ENCODE results near the gene DLGAP1.
A peak's percentile ranks its signal among the peaks of the same experiment; 100 is the strongest.

The DLGAP1 gene

GRCh38 chr18:3624935-3625741, 830.0 kb downstream of the DLGAP1 start:
- no peak overlapping the region for H3K4me3 ChIP-seq (ENCODE audit: insufficient read length, low read depth)
- no peaks in the 10 kb centered on the region for H3K27me3 ChIP-seq (ENCODE audit: insufficient read depth, insufficient read length)
- TF ChIP-seq SUZ12 (IDR thresholded peaks at IDR 0.05; ENCODE audit: extremely low read depth, insufficient read depth, insufficient read length): no peak
- no peak for TF ChIP-seq ZNF274 (IDR thresholded peaks at IDR 0.05; ENCODE audit: low read depth, low read length)
- no peak for TF ChIP-seq YY1 (IDR thresholded peaks at IDR 0.05; ENCODE audit: insufficient read depth, insufficient read length)
- no peak for DNase-seq (ENCODE audit: low read depth, low spot score)
- H3K9me3 ChIP-seq (ENCODE audit: insufficient read depth, low read length): no peaks in the 10 kb centered on the region
- H3K9ac ChIP-seq (ENCODE audit: insufficient read length, low read depth): peak overlapping the region; percentile 81
- peaks cover 3% of the 10 kb centered on the region for H3K4me1 ChIP-seq (ENCODE audit: insufficient read depth, insufficient read length)
- no peaks in the 10 kb centered on the region for H3K36me3 ChIP-seq (ENCODE audit: insufficient read depth, insufficient read length, low read length)

- no peak for DNase-seq (ENCODE audit: low read depth, low spot score)
- H3K4me1 ChIP-seq (ENCODE audit: insufficient read depth, insufficient read length): peaks cover 3% of the 10 kb centered on the region
- no peaks in the 10 kb centered on the region for H3K9me3 ChIP-seq (ENCODE audit: insufficient read depth, low read length)
- TF ChIP-seq YY1 (IDR thresholded peaks at IDR 0.05; ENCODE audit: insufficient read depth, insufficient read length): no peak
- TF ChIP-seq ZNF274 (IDR thresholded peaks at IDR 0.05; ENCODE audit: low read depth, low read length): no peak
- no peak for TF ChIP-seq SUZ12 (IDR thresholded peaks at IDR 0.05; ENCODE audit: extremely low read depth, insufficient read depth, insufficient read length)
- H3K9ac ChIP-seq (ENCODE audit: insufficient read length, low read depth): peak overlapping the region; percentile 81
- H3K36me3 ChIP-seq (ENCODE audit: insufficient read depth, insufficient read length, low read length): no peaks in the 10 kb centered on the region
- H3K4me3 ChIP-seq (ENCODE audit: insufficient read length, low read depth): no peak overlapping the region
- H3K27me3 ChIP-seq (ENCODE audit: insufficient read depth, insufficient read length): no peaks in the 10 kb centered on the region
Measured at GRCh38 chr18:3624546-3624934, 830.6 kb downstream of the DLGAP1 start.

GRCh38 chr18:3623769-3624545, 831.1 kb downstream of the DLGAP1 start:
- peak overlapping the region; percentile 13 for H3K4me3 ChIP-seq (ENCODE audit: insufficient read length, low read depth)
- peak overlapping the region; percentile 81 for H3K9ac ChIP-seq (ENCODE audit: insufficient read length, low read depth)
- H3K36me3 ChIP-seq (ENCODE audit: insufficient read depth, insufficient read length, low read length): no peaks in the 10 kb centered on the region
- no peaks in the 10 kb centered on the region for H3K27me3 ChIP-seq (ENCODE audit: insufficient read depth, insufficient read length)
- no peak for DNase-seq (ENCODE audit: low read depth, low spot score)
- TF ChIP-seq ZNF274 (IDR thresholded peaks at IDR 0.05; ENCODE audit: low read depth, low read length): no peak
- no peak for TF ChIP-seq YY1 (IDR thresholded peaks at IDR 0.05; ENCODE audit: insufficient read depth, insufficient read length)
- no peak for TF ChIP-seq SUZ12 (IDR thresholded peaks at IDR 0.05; ENCODE audit: extremely low read depth, insufficient read depth, insufficient read length)
- H3K4me1 ChIP-seq (ENCODE audit: insufficient read depth, insufficient read length): peaks cover 6% of the 10 kb centered on the region
- H3K9me3 ChIP-seq (ENCODE audit: insufficient read depth, low read length): no peaks in the 10 kb centered on the region

GRCh38 chr18:3620146-3621119, 834.7 kb downstream of the DLGAP1 start:
- peaks cover 6% of the 10 kb centered on the region for H3K4me1 ChIP-seq (ENCODE audit: insufficient read depth, insufficient read length)
- TF ChIP-seq SUZ12 (IDR thresholded peaks at IDR 0.05; ENCODE audit: extremely low read depth, insufficient read depth, insufficient read length): no peak
- TF ChIP-seq YY1 (IDR thresholded peaks at IDR 0.05; ENCODE audit: insufficient read depth, insufficient read length): no peak
- no peak for TF ChIP-seq ZNF274 (IDR thresholded peaks at IDR 0.05; ENCODE audit: low read depth, low read length)
- no peaks in the 10 kb centered on the region for H3K9me3 ChIP-seq (ENCODE audit: insufficient read depth, low read length)

GRCh38 chr18:3619746-3620145, 835.4 kb downstream of the DLGAP1 start:
- Histone ChIP-seq H3K36me3 (ENCODE audit: insufficient read depth, insufficient read length, low read length) (no peaks in the 10 kb centered on the region), H3K9me3 (ENCODE audit: insufficient read depth, low read length) (no peaks in the 10 kb centered on the region), H3K4me1 (ENCODE audit: insufficient read depth, insufficient read length) (peaks cover 6% of the 10 kb centered on the region), H3K9ac (ENCODE audit: insufficient read length, low read depth) (no peak overlapping the region), H3K27me3 (ENCODE audit: insufficient read depth, insufficient read length) (no peaks in the 10 kb centered on the region), H3K4me3 (ENCODE audit: insufficient read length, low read depth) (no peak overlapping the region)
- no peak for TF ChIP-seq ZNF274 (IDR thresholded peaks at IDR 0.05; ENCODE audit: low read depth, low read length)
- TF ChIP-seq YY1 (IDR thresholded peaks at IDR 0.05; ENCODE audit: insufficient read depth, insufficient read length): no peak
- TF ChIP-seq SUZ12 (IDR thresholded peaks at IDR 0.05; ENCODE audit: extremely low read depth, insufficient read depth, insufficient read length): no peak
- no peak for DNase-seq (ENCODE audit: low read depth, low spot score)

More at GRCh38 chr18:3620146-3621119, 834.7 kb downstream of the DLGAP1 start:
- H3K36me3 ChIP-seq (ENCODE audit: insufficient read depth, insufficient read length, low read length): no peaks in the 10 kb centered on the region
- H3K4me3 ChIP-seq (ENCODE audit: insufficient read length, low read depth): no peak overlapping the region
- H3K9ac ChIP-seq (ENCODE audit: insufficient read length, low read depth): no peak overlapping the region
- no peak for DNase-seq (ENCODE audit: low read depth, low spot score)
- H3K27me3 ChIP-seq (ENCODE audit: insufficient read depth, insufficient read length): no peaks in the 10 kb centered on the region

GRCh38 chr18:3619222-3619621, 835.9 kb downstream of the DLGAP1 start:
- Histone ChIP-seq H3K36me3 (ENCODE audit: insufficient read depth, insufficient read length, low read length) (no peaks in the 10 kb centered on the region), H3K4me1 (ENCODE audit: insufficient read depth, insufficient read length) (peaks cover 6% of the 10 kb centered on the region), H3K9me3 (ENCODE audit: insufficient read depth, low read length) (no peaks in the 10 kb centered on the region), H3K27me3 (ENCODE audit: insufficient read depth, insufficient read length) (no peaks in the 10 kb centered on the region), H3K9ac (ENCODE audit: insufficient read length, low read depth) (no peak overlapping the region), H3K4me3 (ENCODE audit: insufficient read length, low read depth) (no peak overlapping the region)
- DNase-seq (ENCODE audit: low read depth, low spot score): no peak
- TF ChIP-seq ZNF274 (IDR thresholded peaks at IDR 0.05; ENCODE audit: low read depth, low read length): no peak
- TF ChIP-seq SUZ12 (IDR thresholded peaks at IDR 0.05; ENCODE audit: extremely low read depth, insufficient read depth, insufficient read length): no peak
- TF ChIP-seq YY1 (IDR thresholded peaks at IDR 0.05; ENCODE audit: insufficient read depth, insufficient read length): no peak
